Gastroesophageal sphincter (tissue), 3 donors: ENCODE results near the gene SHISAL1.

Source experiments
- EP300 ChIP-seq: sonication (generic); formaldehyde crosslinking; IDR thresholded peaks from one replicate; pipeline ENCODE4 v1.6.1; 2017; ENCODE audit warnings: antibody characterized with exemption, mild to moderate bottlenecking
- TF ChIP-seq, protein P1 (sequence below), 4 experiments: fragments of 200-600 bp in 2 of 4; fragments of 450-650 bp in 2 of 4; sonication (generic) in 1 of 4; IDR thresholded peaks; one replicate each; pipeline ENCODE4 v1.5.1; 2017 to 2019; ENCODE audit warnings: antibody characterized with exemption in 4 of 4, mild to moderate bottlenecking in 2 of 4, moderate library complexity in 2 of 4

GRCh38 chr22:44305888-44306287, 6.9 kb downstream of the SHISAL1 start:
- no peak for TF ChIP-seq EP300
- TF ChIP-seq, protein P1, sequence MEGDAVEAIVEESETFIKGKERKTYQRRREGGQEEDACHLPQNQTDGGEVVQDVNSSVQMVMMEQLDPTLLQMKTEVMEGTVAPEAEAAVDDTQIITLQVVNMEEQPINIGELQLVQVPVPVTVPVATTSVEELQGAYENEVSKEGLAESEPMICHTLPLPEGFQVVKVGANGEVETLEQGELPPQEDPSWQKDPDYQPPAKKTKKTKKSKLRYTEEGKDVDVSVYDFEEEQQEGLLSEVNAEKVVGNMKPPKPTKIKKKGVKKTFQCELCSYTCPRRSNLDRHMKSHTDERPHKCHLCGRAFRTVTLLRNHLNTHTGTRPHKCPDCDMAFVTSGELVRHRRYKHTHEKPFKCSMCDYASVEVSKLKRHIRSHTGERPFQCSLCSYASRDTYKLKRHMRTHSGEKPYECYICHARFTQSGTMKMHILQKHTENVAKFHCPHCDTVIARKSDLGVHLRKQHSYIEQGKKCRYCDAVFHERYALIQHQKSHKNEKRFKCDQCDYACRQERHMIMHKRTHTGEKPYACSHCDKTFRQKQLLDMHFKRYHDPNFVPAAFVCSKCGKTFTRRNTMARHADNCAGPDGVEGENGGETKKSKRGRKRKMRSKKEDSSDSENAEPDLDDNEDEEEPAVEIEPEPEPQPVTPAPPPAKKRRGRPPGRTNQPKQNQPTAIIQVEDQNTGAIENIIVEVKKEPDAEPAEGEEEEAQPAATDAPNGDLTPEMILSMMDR (IDR thresholded peaks at IDR 0.05) = no peak
